Stimulated activated CD8-positive, alpha-beta memory T cell treated with anti-CD3 and anti-CD28 coated beads, Interleukin-7, amount 100 ng/mL, for 24 hours (primary cell): ENCODE data around the gene WDR33.
"Not testable (repeated sequence)": the region's sequence is repeated elsewhere in the genome, so short reads cannot be mapped to it uniquely, and the experiment has no call there.

Source experiments
- DNase-seq: peaks from one replicate; pipeline ENCODE4 v3.0.0-alpha.2; 2020; ENCODE audit warnings: low read depth

The WDR33 gene

GRCh38 chr2:127810619-127811396, at the start of gene WDR33:
Gene WDR33 (minus strand): TSS chr2:127811171. CDS start chr2:127770981, 40,190 bp downstream.
- DNase-seq, result peak; percentile 83

- DNase-seq, result no peak
Measured at GRCh38 chr2:127860130-127860529, 49.2 kb upstream of the WDR33 start.

GRCh38 chr2:127859712-127860085, 48.7 kb upstream of the WDR33 start:
- peak; percentile 21 for DNase-seq

- no peak for DNase-seq
Measured at GRCh38 chr2:127857265-127857808, 46.4 kb upstream of the WDR33 start.

- DNase-seq, result no peak
Measured at GRCh38 chr2:127853671-127854070, 42.7 kb upstream of the WDR33 start.

GRCh38 chr2:127852388-127852787, 41.4 kb upstream of the WDR33 start:
- no peak for DNase-seq

GRCh38 chr2:127847931-127848330, 37.0 kb upstream of the WDR33 start:
- no peak for DNase-seq

- no peak for DNase-seq
Measured at GRCh38 chr2:127844973-127845372, 34.0 kb upstream of the WDR33 start.

GRCh38 chr2:127843677-127844076, 32.7 kb upstream of the WDR33 start:
- DNase-seq, result no peak

GRCh38 chr2:127841466-127842178, 30.7 kb upstream of the WDR33 start:
- no peak for DNase-seq

GRCh38 chr2:127840893-127841292, 29.9 kb upstream of the WDR33 start:
- no peak for DNase-seq

- no peak for DNase-seq
Measured at GRCh38 chr2:127834951-127835350, 24.0 kb upstream of the WDR33 start.

- DNase-seq, result peak; percentile 13
Measured at GRCh38 chr2:127829845-127830246, 18.9 kb upstream of the WDR33 start.

GRCh38 chr2:127826708-127827107, 15.7 kb upstream of the WDR33 start:
- not testable (repeated sequence) for DNase-seq

- DNase-seq, result no peak
Measured at GRCh38 chr2:127826047-127826446, 15.1 kb upstream of the WDR33 start.

GRCh38 chr2:127820080-127820668, 9.2 kb upstream of the WDR33 start:
- no peak for DNase-seq

GRCh38 chr2:127818794-127819425, 7.9 kb upstream of the WDR33 start:
- no peak for DNase-seq

GRCh38 chr2:127818241-127818640, 7.3 kb upstream of the WDR33 start:
- DNase-seq, result no peak

- no peak for DNase-seq
Measured at GRCh38 chr2:127814677-127815076, 3.7 kb upstream of the WDR33 start.

GRCh38 chr2:127812441-127812840, 1.5 kb upstream of the WDR33 start:
- not testable (repeated sequence) for DNase-seq

- no peak for DNase-seq
Measured at GRCh38 chr2:127811397-127812321, 688 bp upstream of the WDR33 start.
